HepG2 (cell line): ENCODE results near the gene HINFP. TPM values are rescaled to one million over a fixed set of nuclear protein-coding genes. Genes with fewer than 3 reads are reported as not detected.

ENCODE experiments used
- ERF ChIP-seq: IDR thresholded peaks from 2 replicates; pipeline ENCODE4 v1.6.1; 2018; ENCODE audit warnings: missing biosample characterization, missing genetic modification reagents
- ETV6 ChIP-seq: sonication (generic); formaldehyde crosslinking; conservative IDR thresholded peaks from 2 replicates; pipeline ENCODE4 v1.4.0; 2020; ENCODE audit warnings: missing genetic modification reagents
- PHB2 ChIP-seq: fragments of 450-650 bp; IDR thresholded peaks from 2 replicates; pipeline ENCODE4 v1.6.1; 2018; ENCODE audit not compliant: partially characterized antibody
- REST ChIP-seq, 2 experiments: IDR thresholded peaks; 2 replicates each; pipeline ENCODE4 v1.6.1; 2011 to 2012; ENCODE audit warnings: low read length in 2 of 2, borderline replicate concordance in 1 of 2, low read depth in 1 of 2, mild to moderate bottlenecking in 1 of 2, moderate library complexity in 1 of 2
- SNAPC4 ChIP-seq: sonication (generic); formaldehyde crosslinking; IDR thresholded peaks from 2 replicates; pipeline ENCODE4 v1.4.0; 2020; ENCODE audit warnings: mild to moderate bottlenecking, missing genetic modification reagents
- TBX3 ChIP-seq: fragments of 450-650 bp; IDR thresholded peaks from 2 replicates; pipeline ENCODE4 v1.6.1; 2017; ENCODE audit warnings: antibody characterized with exemption, mild to moderate bottlenecking, inconsistent platforms, borderline replicate concordance
- TCF12 ChIP-seq, 2 experiments: fragments of 450-650 bp in 1 of 2; sonication (generic) in 1 of 2; formaldehyde crosslinking in 1 of 2; IDR thresholded peaks; 2 replicates each; pipeline versions ENCODE4 v1.6.1 to v1.8.0; 2017 to 2022; ENCODE audit warnings: antibody characterized with exemption in 1 of 2, mild to moderate bottlenecking in 1 of 2, missing genetic modification reagents in 1 of 2, moderate library complexity in 1 of 2
- XRCC5 ChIP-seq: fragments of 200-400 bp; formaldehyde crosslinking; optimal IDR thresholded peaks from 2 replicates; pipeline ENCODE3; 2017; ENCODE audit warnings: mild to moderate bottlenecking, low read length
- ZBTB14 ChIP-seq: sonication (generic); formaldehyde crosslinking; IDR thresholded peaks from 2 replicates; pipeline ENCODE4 v1.4.0; 2020; ENCODE audit warnings: missing genetic modification reagents
- ZFYVE20 ChIP-seq: sonication (generic); formaldehyde crosslinking; IDR thresholded peaks from 2 replicates; pipeline ENCODE4 v1.8.0; 2023; ENCODE audit warnings: low read depth, mild to moderate bottlenecking, moderate library complexity, missing genetic modification reagents, borderline replicate concordance
- ZNF101 ChIP-seq: sonication (generic); formaldehyde crosslinking; IDR thresholded peaks from 2 replicates; pipeline ENCODE4 v1.4.0; 2020; ENCODE audit warnings: mild to moderate bottlenecking, low read depth, missing genetic modification reagents, borderline replicate concordance
- ZNF20 ChIP-seq: sonication (generic); formaldehyde crosslinking; IDR thresholded peaks from 2 replicates; pipeline ENCODE4 v1.4.0; 2020; ENCODE audit warnings: mild to moderate bottlenecking, moderate library complexity, missing genetic modification reagents
- ZNF598 ChIP-seq: sonication (generic); formaldehyde crosslinking; IDR thresholded peaks from 2 replicates; pipeline ENCODE4 v1.5.1; 2020; ENCODE audit warnings: mild to moderate bottlenecking, missing genetic modification reagents, borderline replicate concordance
- ZNF772 ChIP-seq: sonication (generic); formaldehyde crosslinking; IDR thresholded peaks from 2 replicates; pipeline ENCODE4 v1.5.0; 2020; ENCODE audit warnings: mild to moderate bottlenecking, missing genetic modification reagents
- ZSCAN29 ChIP-seq: sonication (generic); formaldehyde crosslinking; conservative IDR thresholded peaks from 2 replicates; pipeline ENCODE4 v1.4.0; 2020; ENCODE audit warnings: mild to moderate bottlenecking, missing genetic modification reagents
- polyA plus RNA-seq, 8 experiments: library from polyadenylated mRNA; depleted of rRNA in 3 of 8; stranded (reverse) in 7 of 8; unstranded in 1 of 8; fragments of >200 nt; fragmentation: Illumina TruSeq in 4 of 8; extraction: Trizol in 4 of 8; gene quantifications; 2 replicates each; pipeline versions ENCODE4 v1.2.1 to v1.2.3, GENCODE V29; 2011 to 2016; ENCODE audit warnings: low read depth in 4 of 8, missing spikeins in 1 of 8, mixed read lengths in 1 of 8; ENCODE audit not compliant: insufficient read depth in 1 of 8
- total RNA-seq, 5 experiments: library from RNA; depleted of rRNA; stranded (reverse); fragments of >200 nt; fragmentation: Illumina TruSeq; extraction: Trizol; gene quantifications; 2 replicates each; pipeline ENCODE4 v1.2.3, GENCODE V29; 2016; ENCODE audit warnings: low read depth in 1 of 5

HINFP gene
- total and polyA plus RNA-seq, 2 of the 13 experiments (the other 11 are each of a cell fraction or from before 2014, with no cell fraction given): 15.1 to 21.4 TPM

GRCh38 chr11:119106564-119107537, 14.5 kb upstream of the HINFP start, which contains the start of gene C2CD2L (continued):
- TF ChIP-seq SNAPC4 (CRISPR knock-in tag) (no peak), ZBTB14 (CRISPR knock-in tag) (no peak), ERF (CRISPR knock-in tag) (peak; percentile 48), ZNF101 (CRISPR knock-in tag) (no peak), TCF12 (IDR thresholded peaks at IDR 0.05) (no peak), TCF12 (CRISPR knock-in tag; IDR thresholded peaks at IDR 0.05) (no peak), ETV6 (CRISPR knock-in tag) (no peak), ZSCAN29 (CRISPR knock-in tag) (no peak), ZNF598 (no peak), ZNF20 (no peak), TBX3 (no peak), XRCC5 (no peak), ZNF772 (CRISPR knock-in tag) (no peak; the same call in 1 of the 2 replicates), ZFYVE20 (CRISPR knock-in tag) (no peak), PHB2 (no peak), REST (IDR thresholded peaks at IDR 0.05; ENCODE audit: borderline replicate concordance in 1 of 2, low read depth in 1 of 2, low read length in 2 of 2) (no peak)
